Neutrophil (primary cell): Measurements from ENCODE around the gene TBC1D17.

Source experiments
- H3K27ac ChIP-seq: fragments of 200-600 bp; sonication (generic); 2 replicates; pipeline ENCODE4 v1.5.1; 2016; ENCODE audit warnings: mild to moderate bottlenecking, moderate library complexity
- H3K27me3 ChIP-seq: fragments of 200-600 bp; sonication (generic); 2 replicates; pipeline ENCODE4 v1.6.0; 2016; ENCODE audit warnings: mild to moderate bottlenecking
- H3K36me3 ChIP-seq: fragments of 200-600 bp; sonication (generic); 2 replicates; pipeline ENCODE4 v1.5.1; 2017
- H3K4me1 ChIP-seq, 2 experiments: fragments of 200-600 bp in 1 of 2; sonication (generic) in 1 of 2; 1 replicate in 1 of 2; 2 replicates in 1 of 2; pipeline versions ENCODE4 v1.5.1 to v1.6.1; 2013 to 2016; ENCODE audit warnings: low read depth in 1 of 2, low read length in 1 of 2, mild to moderate bottlenecking in 1 of 2, moderate library complexity in 1 of 2; ENCODE audit not compliant: control insufficient read depth in 1 of 2, insufficient read depth in 1 of 2
- H3K4me3 ChIP-seq, 2 experiments: fragments of 200-600 bp in 1 of 2; sonication (generic) in 1 of 2; 1 replicate in 1 of 2; 2 replicates in 1 of 2; pipeline ENCODE4 v1.5.1; 2013 to 2016; ENCODE audit warnings: low read depth in 1 of 2, low read length in 1 of 2, mild to moderate bottlenecking in 1 of 2, moderate library complexity in 1 of 2
- H3K9me3 ChIP-seq: fragments of 200-600 bp; sonication (generic); 2 replicates; pipeline ENCODE4 v1.5.1; 2016
- TF ChIP-seq, protein P1 (sequence below): fragments of 200-600 bp; sonication (generic); IDR thresholded peaks from 2 replicates; pipeline ENCODE4 v1.5.1; 2016; ENCODE audit warnings: antibody characterized with exemption

TBC1D17 gene

GRCh38 chr19:49910179-49910578 is 32.7 kb downstream of the TBC1D17 start:
- Histone ChIP-seq H3K36me3 (peaks cover 52% of the 10 kb centered on the region), H3K27ac (no peak overlapping the region), H3K4me3 (no peak overlapping the region), H3K4me1 (peaks cover 9 to 13% of the 10 kb centered on the region in 2 experiments), H3K9me3 (no peaks in the 10 kb centered on the region), H3K27me3 (no peaks in the 10 kb centered on the region)
- TF ChIP-seq, protein P1, sequence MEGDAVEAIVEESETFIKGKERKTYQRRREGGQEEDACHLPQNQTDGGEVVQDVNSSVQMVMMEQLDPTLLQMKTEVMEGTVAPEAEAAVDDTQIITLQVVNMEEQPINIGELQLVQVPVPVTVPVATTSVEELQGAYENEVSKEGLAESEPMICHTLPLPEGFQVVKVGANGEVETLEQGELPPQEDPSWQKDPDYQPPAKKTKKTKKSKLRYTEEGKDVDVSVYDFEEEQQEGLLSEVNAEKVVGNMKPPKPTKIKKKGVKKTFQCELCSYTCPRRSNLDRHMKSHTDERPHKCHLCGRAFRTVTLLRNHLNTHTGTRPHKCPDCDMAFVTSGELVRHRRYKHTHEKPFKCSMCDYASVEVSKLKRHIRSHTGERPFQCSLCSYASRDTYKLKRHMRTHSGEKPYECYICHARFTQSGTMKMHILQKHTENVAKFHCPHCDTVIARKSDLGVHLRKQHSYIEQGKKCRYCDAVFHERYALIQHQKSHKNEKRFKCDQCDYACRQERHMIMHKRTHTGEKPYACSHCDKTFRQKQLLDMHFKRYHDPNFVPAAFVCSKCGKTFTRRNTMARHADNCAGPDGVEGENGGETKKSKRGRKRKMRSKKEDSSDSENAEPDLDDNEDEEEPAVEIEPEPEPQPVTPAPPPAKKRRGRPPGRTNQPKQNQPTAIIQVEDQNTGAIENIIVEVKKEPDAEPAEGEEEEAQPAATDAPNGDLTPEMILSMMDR, result no peak

- Histone ChIP-seq H3K36me3 (peaks cover 50% of the 10 kb centered on the region), H3K4me3 (no peak overlapping the region), H3K27me3 (no peaks in the 10 kb centered on the region), H3K4me1 (peaks cover 9 to 13% of the 10 kb centered on the region in 2 experiments), H3K9me3 (no peaks in the 10 kb centered on the region), H3K27ac (peak overlapping the region; percentile 63)
- TF ChIP-seq, protein P1, result no peak
Measured at GRCh38 chr19:49911381-49912145, 34.1 kb downstream of the TBC1D17 start.

DNA sequence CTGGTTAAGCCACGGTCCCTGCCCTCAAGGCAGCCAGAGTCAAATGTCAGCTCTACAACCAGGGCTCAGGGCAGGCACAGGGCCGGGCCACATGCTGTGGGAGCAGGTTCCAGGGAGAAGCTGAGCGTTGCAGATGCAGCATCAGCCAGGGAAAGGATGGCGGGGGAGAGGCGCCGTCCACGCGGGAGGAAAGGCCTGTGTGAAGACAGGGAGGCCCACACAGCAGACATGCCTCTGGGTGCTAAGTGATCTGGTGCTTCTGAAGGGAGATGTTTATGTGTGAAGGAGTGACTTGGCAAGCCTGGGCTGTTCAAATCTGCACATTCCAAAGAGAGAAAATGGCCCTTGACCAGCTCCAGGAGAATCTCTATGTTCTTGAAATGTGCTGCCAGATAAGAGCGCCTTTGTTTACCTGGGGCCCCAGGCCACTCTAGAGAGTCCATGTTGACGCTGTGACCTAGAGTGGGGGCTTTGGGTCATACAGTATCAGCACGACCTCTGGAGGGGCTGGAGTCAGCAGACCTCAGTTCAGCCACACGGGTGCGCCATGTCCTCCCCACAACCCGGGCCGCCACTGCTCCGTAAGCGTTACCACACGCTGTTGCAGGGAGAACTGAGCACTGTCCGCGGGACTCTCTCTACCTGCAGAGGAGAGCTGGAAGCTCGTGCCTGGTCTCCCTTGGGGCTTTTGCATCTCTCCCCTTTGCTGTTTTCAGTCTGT is 35.6 kb downstream of the TBC1D17 start:
- H3K4me1 ChIP-seq, result peaks cover 24 to 26% of the 10 kb centered on the region in 2 experiments
- peaks cover 37% of the 10 kb centered on the region for H3K36me3 ChIP-seq
- no peaks in the 10 kb centered on the region for H3K27me3 ChIP-seq
- TF ChIP-seq, protein P1, result no peak
- H3K27ac ChIP-seq, result no peak overlapping the region
- no peaks in the 10 kb centered on the region for H3K9me3 ChIP-seq
- no peak overlapping the region for H3K4me3 ChIP-seq

DNA sequence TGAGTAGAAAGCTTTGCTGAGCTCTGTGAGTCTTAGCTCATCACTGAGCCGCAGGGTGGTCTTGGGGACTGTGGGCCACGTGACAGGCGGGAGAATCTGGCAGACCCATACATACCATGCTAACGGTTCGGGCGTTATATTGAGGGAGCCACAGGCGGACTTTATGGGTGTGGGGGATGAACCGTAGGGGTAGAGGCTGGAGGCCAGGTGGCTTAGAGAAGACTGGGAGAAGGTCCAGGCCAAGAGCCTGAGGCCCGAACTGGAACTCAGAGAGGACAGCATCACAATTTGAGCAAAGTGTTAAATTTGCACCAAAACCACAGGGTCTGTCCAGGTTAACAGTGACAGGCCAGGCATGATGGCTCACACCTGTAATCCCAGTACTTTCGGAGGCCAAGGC is 36.2 kb downstream of the TBC1D17 start:
- Histone ChIP-seq H3K4me1 (peaks cover 27 to 29% of the 10 kb centered on the region in 2 experiments), H3K36me3 (peaks cover 31% of the 10 kb centered on the region), H3K27me3 (no peaks in the 10 kb centered on the region), H3K4me3 (no peak overlapping the region), H3K27ac (no peak overlapping the region), H3K9me3 (no peaks in the 10 kb centered on the region)
- TF ChIP-seq, protein P1, result no peak

- no peaks in the 10 kb centered on the region for H3K9me3 ChIP-seq
- TF ChIP-seq, protein P1, result no peak
- H3K4me1 ChIP-seq, result peaks cover 27 to 29% of the 10 kb centered on the region in 2 experiments
- H3K27ac ChIP-seq, result no peak overlapping the region
- peaks cover 20% of the 10 kb centered on the region for H3K36me3 ChIP-seq
- no peak overlapping the region for H3K4me3 ChIP-seq
- no peaks in the 10 kb centered on the region for H3K27me3 ChIP-seq
Measured at GRCh38 chr19:49915271-49915670, 37.8 kb downstream of the TBC1D17 start.
